Measurements from ENCODE around the gene KCNQ1.

Gene KCNQ1

GRCh38 chr11:2746401-2747247 is 301.8 kb downstream of the KCNQ1 start:
- H4K20me1 ChIP-seq: no peaks in the 10 kb centered on the region
- H3K27me3 ChIP-seq: no peaks in the 10 kb centered on the region
- no peak overlapping the region for H3K4me3 ChIP-seq
- H3K4me2 ChIP-seq: no peak overlapping the region
- H3K4me1 ChIP-seq: peaks cover 0 to 7% (median 1%) of the 10 kb centered on the region in 10 experiments; a peak in 11 of 20 replicates
- no peaks in the 10 kb centered on the region for H3K9me3 ChIP-seq (replicated peaks in 1 of 11)
- no peak overlapping the region for H3K27ac ChIP-seq
- H3K9ac ChIP-seq: no peak overlapping the region
- TF ChIP-seq Cebpa-rat (IDR thresholded peaks at IDR 0.05): no peak
- no peaks in the 10 kb centered on the region for H3K36me3 ChIP-seq

- H3K27ac ChIP-seq: no peak overlapping the region
- H3K9me3 ChIP-seq (replicated peaks in 1 of 11): no peaks in the 10 kb centered on the region
- no peak for TF ChIP-seq Cebpa-rat (IDR thresholded peaks at IDR 0.05)
- peaks cover 0 to 4% (median under 1%) of the 10 kb centered on the region in 10 experiments; a peak in 5 of 20 replicates for H3K4me1 ChIP-seq
- H3K9ac ChIP-seq: no peak overlapping the region
- no peak overlapping the region for H3K4me2 ChIP-seq
- no peaks in the 10 kb centered on the region for H3K27me3 ChIP-seq
- H4K20me1 ChIP-seq: no peaks in the 10 kb centered on the region
- H3K4me3 ChIP-seq: no peak overlapping the region
- H3K36me3 ChIP-seq: no peaks in the 10 kb centered on the region
These were observed 302.6 kb downstream of the KCNQ1 start for GRCh38 chr11:2747248-2748027.

DNA sequence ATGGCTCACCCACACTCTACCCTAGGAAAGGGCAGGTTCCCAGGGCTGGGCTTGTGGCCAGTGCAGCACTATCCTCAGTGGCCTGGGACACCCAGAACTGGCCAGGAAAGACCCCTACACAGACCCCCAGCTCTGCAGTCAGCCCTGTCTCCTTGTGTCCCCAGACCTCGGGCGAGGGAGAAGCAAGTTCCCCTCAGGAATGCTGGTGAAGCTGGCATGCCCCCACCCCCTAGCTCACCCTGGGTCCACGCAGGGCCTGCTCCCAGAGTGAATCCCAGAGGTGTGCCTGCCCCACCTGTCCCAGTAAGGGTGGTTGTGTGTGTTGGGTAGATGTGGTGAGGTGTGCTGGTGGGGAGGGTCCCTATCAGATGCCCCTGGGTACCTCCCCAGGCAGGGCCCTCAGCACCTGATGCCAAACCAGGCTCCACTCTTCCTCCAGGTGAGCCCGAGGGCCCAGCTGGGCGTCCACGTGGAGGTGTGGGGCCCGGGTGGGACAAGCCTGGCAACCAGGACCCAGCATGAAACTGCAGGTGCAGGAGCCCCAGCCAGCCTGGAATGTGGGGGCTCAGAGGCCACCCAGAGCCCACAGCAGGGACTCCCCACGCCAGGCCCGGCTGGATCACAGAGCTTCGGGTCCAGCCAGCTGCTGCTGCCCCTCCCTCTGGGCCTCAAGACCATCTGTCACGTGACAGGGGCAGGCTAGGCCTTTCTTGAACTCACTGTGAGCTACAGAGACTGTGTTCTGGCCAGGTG is 303.4 kb downstream of the KCNQ1 start:
- no peaks in the 10 kb centered on the region for H3K27me3 ChIP-seq
- peaks cover 0 to 12% (median 1%) of the 10 kb centered on the region in 10 experiments; a peak in 8 of 20 replicates for H3K4me1 ChIP-seq
- H3K9me3 ChIP-seq (replicated peaks in 1 of 11): no peaks in the 10 kb centered on the region
- no peak overlapping the region for H3K27ac ChIP-seq
- TF ChIP-seq Cebpa-rat (IDR thresholded peaks at IDR 0.05): no peak
- H3K4me2 ChIP-seq: no peak overlapping the region
- no peaks in the 10 kb centered on the region for H4K20me1 ChIP-seq
- no peak overlapping the region for H3K4me3 ChIP-seq
- no peaks in the 10 kb centered on the region for H3K36me3 ChIP-seq
- H3K9ac ChIP-seq: no peak overlapping the region

GRCh38 chr11:2748814-2749554 is 304.2 kb downstream of the KCNQ1 start:
- Histone ChIP-seq H3K4me3 (no peak overlapping the region), H3K27ac (no peak overlapping the region), H3K27me3 (no peaks in the 10 kb centered on the region), H4K20me1 (no peaks in the 10 kb centered on the region), H3K9me3 (replicated peaks in 1 of 11) (peaks cover 0 to 6% (median 2%) of the 10 kb centered on the region in 11 experiments; a peak in 9 of 22 replicates), H3K4me1 (peaks cover 0 to 15% (median 1%) of the 10 kb centered on the region in 10 experiments; a peak in 8 of 20 replicates), H3K4me2 (no peak overlapping the region), H3K36me3 (no peaks in the 10 kb centered on the region), H3K9ac (no peak overlapping the region)
- no peak for TF ChIP-seq Cebpa-rat (IDR thresholded peaks at IDR 0.05)

GRCh38 chr11:2750101-2750681 is 305.4 kb downstream of the KCNQ1 start:
- H3K9me3 ChIP-seq (replicated peaks in 1 of 11): peaks cover 3 to 15% (median 11%) of the 10 kb centered on the region in 11 experiments; a peak in 17 of 22 replicates
- H3K9ac ChIP-seq: no peak overlapping the region
- H3K27me3 ChIP-seq: no peaks in the 10 kb centered on the region
- no peak overlapping the region for H3K4me2 ChIP-seq
- no peaks in the 10 kb centered on the region for H4K20me1 ChIP-seq
- H3K36me3 ChIP-seq: no peaks in the 10 kb centered on the region
- TF ChIP-seq Cebpa-rat (IDR thresholded peaks at IDR 0.05): no peak
- H3K4me3 ChIP-seq: no peak overlapping the region
- no peak overlapping the region for H3K27ac ChIP-seq
- H3K4me1 ChIP-seq: peaks cover 0 to 15% (median 3%) of the 10 kb centered on the region in 10 experiments; a peak in 9 of 20 replicates

DNA sequence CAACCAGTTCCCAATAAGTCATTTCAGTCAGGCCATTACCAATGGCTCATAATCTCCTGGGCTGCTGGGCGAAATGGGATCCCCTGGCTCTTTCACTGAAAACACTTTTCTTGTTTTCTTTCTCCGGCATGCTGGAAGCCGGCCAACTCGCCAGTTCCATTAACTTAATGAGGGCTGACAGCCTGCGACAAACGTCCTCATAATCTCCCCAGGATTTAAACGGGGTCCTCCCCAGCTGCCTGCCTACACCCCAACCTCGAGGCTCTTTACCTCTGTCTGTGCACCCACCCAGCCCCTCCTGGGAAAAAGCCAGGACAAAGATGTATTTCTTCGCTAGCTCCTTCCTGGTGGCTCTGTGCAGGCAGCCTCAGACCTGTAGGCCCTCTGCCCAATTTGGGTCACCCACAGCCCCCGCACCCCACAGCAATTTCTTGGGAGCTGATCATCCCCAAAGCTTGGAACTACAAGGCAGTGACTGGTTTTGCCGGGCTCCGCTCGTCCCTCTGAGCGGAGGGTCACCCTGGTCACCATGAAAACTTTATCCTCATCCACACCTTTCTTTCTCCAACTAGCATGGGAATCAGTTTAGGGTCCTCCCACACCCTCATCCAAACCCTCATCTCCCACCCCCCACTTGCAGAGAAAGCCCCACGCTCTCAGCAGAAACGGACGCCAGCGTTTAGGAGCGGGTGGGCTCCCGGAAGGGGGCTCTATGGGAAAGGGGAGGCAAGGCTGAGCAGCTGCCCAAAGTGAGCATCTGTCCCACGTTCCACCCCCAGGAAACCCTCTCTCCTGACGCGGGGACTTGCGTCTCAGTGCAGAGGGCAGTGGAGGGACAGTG is 306.1 kb downstream of the KCNQ1 start:
- Histone ChIP-seq H3K4me1 (peaks cover 0 to 16% (median 4%) of the 10 kb centered on the region in 10 experiments; a peak in 9 of 20 replicates), H3K27ac (no peak overlapping the region), H3K9ac (no peak overlapping the region), H3K36me3 (no peaks in the 10 kb centered on the region), H4K20me1 (no peaks in the 10 kb centered on the region), H3K9me3 (replicated peaks in 1 of 11) (peaks cover 7 to 21% (median 14%) of the 10 kb centered on the region in 11 experiments), H3K4me2 (no peak overlapping the region), H3K4me3 (no peak overlapping the region), H3K27me3 (no peaks in the 10 kb centered on the region)
- TF ChIP-seq Cebpa-rat (IDR thresholded peaks at IDR 0.05): no peak

DNA sequence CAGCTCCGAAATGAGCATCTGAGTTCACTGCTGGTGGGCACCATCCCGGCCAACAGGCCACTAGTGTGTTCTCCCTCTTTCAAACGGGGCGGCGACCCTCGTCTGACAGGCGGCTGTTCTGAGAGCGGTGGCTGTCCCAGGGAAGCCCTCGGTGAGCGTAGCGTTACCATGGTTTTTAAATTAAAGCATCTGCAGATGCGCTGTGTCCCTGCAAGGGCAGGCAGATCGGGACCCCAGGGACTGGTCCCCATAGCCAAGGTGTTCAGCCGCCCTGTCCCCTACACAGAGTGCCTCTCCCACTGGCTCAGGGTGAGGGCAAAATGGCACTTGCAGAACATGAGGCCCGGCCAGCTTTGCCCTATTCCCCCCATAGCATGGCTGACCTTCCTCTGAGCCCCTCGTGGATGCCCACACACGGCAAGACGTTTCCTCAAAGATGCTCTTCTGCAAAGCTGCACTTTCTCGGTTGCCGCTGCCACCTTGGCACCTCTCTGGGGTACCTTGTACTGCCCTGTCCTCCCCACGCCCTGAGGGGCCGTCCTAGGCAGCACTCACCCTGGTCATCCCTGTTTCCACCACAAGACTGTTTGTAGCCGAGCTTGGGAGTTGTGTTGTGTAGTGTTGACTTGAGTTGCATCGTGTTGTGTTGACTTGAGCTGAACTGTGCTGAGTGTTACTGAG is 306.9 kb downstream of the KCNQ1 start:
- 0 out of 22 replicates have a peak overlapping the region, but pooled peaks of 1 of the 11 experiments have one; percentile 31 for H3K4me2 ChIP-seq
- TF ChIP-seq Cebpa-rat (IDR thresholded peaks at IDR 0.05): no peak

More for the DNA sequence above, 306.9 kb downstream of the KCNQ1 start:
- no peak overlapping the region for H3K9ac ChIP-seq
- H4K20me1 ChIP-seq: no peaks in the 10 kb centered on the region
- H3K36me3 ChIP-seq: no peaks in the 10 kb centered on the region; a peak in 1 of 22 replicates
- H3K4me1 ChIP-seq: peaks cover 0 to 16% (median 4%) of the 10 kb centered on the region in 10 experiments; a peak in 9 of 20 replicates
- H3K27me3 ChIP-seq: no peaks in the 10 kb centered on the region
- H3K4me3 ChIP-seq: no peak overlapping the region
- H3K9me3 ChIP-seq (replicated peaks in 1 of 11): peaks cover 15 to 29% (median 22%) of the 10 kb centered on the region in 11 experiments
- no peak overlapping the region for H3K27ac ChIP-seq
